Measurements from ENCODE around the gene FOXP4.

GRCh38 chr6:41579088-41579610 is 33.0 kb downstream of the FOXP4 start:
- TF ChIP-seq CTCF (conservative IDR thresholded peaks at IDR 0.05) (no peak), ZFX (IDR thresholded peaks at IDR 0.05) (no peak)
